Putamen (tissue), 1 donor: Measurements from ENCODE around the gene MYLK2.
A peak's percentile ranks its signal among the peaks of the same experiment; 100 is the strongest.
"Not testable (repeated sequence)": the region's sequence is repeated elsewhere in the genome, so short reads cannot be mapped to it uniquely, and the experiment has no call there.

Experiments
- DNase-seq: peaks from one replicate; pipeline ENCODE4 v3.0.0-alpha.2; 2016; ENCODE audit warnings: low spot score

MYLK2 gene

DNA sequence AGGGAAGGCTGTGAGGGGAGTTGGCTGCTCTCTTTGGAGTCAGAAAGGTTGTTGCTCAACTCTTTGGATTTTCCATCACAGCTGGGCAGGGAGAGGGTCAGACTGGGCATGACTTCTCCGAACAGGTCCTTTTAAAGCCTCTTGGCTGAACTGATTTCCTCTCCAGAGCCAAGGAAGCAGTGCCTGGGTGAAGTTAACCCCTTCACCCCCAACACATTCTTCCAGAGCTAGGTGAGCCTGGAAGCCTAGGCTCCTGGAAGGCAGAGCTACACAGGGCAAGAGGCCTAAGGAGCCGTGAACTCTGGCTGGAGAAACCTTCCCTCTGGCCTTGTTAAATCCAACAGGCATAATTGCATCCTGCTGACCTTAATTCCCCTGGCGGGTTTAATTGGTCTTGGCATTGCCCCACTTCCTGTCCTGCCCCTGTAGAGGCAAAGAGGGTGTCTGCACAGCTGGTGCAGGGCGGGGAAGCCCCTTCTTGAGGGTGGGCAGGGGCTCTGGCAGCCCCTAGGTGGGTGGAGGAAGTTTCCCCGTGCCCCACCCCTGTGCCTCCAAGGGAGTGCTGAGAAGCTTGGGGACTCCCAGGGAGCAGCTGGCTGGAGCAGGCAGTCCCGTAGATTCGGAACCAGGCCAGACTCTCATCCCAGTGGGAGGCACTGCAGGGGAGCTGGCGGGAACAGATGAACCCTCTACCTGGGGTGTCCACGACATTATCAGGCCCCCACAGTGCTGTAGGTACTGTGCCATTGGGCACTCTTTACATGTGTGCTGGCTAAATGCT, 3.6 kb upstream of the MYLK2 start:
- DNase-seq: no peak

DNA sequence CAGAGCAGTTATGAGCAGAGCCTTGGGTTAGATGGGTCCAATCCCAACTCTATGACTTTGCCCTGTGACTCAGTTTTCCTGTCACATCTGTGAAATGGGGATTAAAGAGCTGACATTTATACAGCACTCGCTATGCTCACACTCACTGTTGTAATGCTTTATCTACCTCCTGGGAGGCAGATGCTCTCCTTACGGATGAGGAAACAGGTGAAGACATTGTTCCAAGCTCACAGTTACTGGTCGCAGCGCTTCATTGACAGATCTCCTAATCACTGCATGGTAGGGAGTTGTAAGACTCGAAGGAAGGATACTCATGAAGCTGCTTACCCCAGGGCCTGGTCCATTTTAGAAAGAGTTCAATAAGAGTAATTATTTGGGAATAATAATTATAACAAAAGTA, 2.9 kb upstream of the MYLK2 start:
- no peak for DNase-seq

DNA sequence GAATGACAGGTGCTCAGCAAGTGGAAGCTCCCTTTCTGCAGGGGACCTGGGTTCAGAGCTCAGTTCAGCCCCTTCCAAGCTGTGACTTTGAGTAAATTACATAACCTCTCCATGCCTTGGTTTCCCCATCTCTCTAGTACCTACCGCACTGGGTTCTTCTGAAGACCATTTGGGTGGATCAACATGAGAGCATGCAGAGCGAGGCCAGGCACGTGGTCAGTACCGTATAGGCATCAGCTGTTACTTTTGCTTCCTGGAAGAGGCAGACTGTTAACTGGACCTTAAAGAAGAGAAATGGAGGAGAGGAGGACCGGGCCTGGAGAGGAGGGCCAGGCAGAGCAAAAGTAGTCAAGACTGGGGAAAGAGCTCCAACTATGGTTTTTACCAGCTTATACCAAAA, 1.7 kb upstream of the MYLK2 start:
- DNase-seq: no peak

DNA sequence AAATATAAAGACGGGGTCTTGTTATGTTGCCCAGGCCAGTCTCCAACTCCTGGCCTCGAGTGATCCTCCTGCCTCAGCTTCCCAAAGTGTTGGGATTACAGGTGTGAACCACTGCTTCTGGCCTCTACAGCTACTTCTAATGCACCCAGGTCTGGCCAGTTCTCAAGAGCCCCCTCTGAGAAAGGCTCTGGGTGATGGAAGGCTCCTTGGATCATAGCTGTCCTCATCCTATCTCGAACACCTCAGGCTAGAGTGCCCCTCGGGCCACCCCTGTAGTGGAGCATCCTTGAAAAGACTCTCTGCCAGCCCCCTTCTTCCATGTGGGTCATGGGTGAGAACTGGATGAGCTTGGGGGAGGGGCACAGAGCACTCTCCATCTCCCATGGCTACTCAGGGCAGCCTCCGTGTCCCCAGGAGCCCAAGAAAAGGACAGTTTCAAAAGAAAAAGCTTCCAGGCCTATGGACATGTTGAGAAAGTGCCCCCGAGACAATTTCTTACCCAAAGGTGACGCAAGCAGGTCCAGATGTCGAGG, 714 bp upstream of the MYLK2 start:
- DNase-seq: no peak

DNA sequence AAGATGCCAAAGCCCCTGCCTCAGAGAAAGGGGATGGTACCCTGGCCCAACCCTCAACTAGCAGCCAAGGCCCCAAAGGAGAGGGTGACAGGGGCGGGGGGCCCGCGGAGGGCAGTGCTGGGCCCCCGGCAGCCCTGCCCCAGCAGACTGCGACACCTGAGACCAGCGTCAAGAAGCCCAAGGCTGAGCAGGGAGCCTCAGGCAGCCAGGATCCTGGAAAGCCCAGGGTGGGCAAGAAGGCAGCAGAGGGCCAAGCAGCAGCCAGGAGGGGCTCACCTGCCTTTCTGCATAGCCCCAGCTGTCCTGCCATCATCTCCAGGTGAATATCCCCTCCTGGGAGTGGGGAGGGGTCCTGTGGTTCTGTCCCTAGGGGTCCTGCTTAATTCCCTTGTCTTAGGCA, 1.1 kb downstream of the MYLK2 start:
- DNase-seq: no peak

DNA sequence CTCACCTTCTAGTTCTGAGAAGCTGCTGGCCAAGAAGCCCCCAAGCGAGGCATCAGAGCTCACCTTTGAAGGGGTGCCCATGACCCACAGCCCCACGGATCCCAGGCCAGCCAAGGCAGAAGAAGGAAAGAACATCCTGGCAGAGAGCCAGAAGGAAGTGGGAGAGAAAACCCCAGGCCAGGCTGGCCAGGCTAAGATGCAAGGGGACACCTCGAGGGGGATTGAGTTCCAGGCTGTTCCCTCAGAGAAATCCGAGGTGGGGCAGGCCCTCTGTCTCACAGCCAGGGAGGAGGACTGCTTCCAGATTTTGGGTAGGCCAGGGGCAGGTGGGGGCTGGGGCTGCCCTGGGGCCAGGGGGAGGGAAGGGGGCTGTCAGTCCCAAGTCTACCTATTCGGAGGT, 2.3 kb downstream of the MYLK2 start:
- DNase-seq: no peak

DNA sequence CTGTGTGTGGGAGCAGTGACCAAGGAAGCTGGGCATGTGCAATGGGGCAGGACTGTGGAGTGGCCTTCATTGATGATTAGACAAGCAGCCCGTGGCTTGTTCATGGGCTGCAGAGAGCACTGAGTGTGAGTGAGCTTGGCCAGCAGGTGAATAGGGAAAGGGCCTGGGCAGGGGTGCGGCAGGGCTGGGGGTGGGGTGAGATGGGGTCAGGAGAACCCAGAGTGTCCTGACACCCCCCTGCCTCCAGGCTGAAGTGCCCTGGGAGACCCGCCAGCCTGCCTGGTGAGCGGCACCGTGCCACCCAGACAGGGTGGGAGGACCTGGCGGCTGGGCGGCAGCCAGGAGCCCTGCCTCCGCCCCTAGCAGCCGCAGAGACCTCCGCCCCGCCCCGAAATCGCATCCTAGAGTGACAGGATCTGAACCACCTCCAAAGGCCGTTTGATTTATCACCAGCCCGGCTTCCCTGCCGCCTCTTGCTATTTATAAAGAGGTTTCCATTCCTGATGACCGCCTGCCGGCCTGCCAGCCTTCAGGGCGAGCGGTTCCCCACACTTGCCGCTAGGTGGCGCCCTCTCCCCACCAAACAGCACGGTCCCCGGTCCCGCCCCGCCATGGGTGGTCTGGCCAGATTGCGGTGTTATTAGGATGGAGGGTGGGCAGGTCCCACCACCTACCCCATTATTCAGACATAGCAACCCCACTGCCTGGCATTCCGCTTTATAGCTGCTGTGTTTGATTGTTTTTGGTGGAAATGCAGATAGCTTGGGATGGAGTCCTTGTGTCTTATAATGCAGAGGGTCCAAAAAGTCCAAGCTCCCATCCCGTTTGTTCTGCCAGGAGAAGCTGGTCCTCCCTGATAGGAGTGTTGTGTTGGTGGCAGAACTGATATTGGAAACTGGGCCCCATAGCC, 3.5 kb downstream of the MYLK2 start:
- DNase-seq: peak; percentile 46

DNA sequence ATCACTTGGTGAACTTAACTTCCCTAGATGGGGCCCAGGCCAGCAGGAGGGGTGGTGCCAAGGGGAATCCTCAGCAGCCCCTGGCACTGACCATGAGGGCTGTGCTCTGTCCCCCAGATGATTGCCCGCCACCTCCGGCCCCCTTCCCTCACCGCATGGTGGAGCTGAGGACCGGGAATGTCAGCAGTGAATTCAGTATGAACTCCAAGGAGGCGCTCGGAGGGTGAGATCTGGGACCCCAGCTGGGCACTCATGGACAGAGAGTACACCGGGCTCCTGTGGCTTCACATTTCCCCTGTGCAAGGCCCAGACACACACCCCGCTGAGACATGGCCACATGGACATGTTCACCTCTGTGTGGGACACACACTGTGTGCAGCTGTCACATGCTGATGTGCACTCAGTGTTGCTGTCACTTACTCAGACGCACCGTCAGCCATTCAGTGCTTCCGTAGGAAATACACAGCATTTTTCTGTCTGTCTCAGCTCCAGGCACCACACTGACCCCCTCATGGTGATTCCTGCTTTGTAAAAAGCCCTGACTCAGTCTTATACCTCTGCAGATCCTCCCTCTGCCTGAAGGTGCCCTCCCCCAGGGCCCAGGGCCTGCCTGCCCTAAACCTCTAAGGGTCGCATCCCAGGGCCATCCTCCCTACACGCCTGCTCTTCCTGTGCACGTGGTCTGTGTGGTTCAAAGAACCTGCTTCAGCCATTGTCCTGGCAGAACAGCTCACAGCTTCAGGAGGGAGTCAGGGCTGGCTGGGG, 4.4 kb downstream of the MYLK2 start:
- DNase-seq: no peak

DNA sequence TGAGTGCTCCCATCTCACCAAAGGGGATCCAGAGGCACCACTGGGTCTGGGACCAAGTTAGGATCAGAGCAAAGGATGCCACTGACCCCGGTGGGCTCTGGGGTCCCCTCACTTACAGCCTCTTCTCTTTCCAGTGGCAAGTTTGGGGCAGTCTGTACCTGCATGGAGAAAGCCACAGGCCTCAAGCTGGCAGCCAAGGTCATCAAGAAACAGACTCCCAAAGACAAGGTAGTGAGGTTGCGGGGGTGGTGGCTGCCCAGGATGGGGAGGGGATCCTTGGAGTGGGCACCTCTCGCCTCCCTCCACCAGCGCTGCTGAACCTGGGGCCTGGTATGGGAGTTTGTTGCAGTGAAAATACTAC, 4.9 kb downstream of the MYLK2 start:
- DNase-seq: no peak

DNA sequence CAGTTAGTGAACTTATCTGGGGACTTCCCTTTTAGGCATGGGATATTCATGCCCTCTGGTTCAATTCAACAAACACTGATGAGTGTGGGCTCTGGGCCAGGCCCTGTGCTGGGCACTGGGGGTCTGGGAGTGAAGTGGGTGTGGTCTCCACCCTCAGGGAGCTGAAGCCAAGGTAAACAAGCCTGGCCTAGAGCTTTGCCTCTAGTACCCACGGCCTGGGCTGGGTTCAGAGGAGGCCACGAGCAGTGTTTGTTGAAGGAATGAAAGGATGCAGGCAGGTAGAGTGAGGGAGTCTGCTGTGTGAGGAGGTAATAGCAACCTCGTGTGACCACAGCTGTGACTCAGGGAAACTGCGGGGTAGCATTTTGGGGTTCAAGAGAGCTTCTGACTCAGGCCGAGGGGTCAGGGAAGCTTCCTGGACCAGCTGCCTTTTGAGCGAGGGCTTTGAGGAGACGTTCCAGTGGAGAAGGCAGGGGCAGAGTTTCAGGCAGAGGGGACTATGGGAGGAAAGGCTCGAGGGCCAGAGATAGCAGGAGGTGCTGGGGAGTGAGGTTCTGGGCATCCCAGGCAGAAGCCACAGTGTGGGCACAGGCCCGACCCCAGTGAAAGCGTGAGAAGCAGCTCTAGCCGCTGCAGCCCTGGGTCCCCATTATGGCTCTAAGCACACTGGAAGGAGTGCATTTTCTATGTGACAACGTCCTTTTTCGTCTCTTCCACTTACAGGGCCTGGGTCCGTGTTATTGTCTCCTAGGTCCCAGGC, 5.6 kb downstream of the MYLK2 start:
- no peak for DNase-seq

DNA sequence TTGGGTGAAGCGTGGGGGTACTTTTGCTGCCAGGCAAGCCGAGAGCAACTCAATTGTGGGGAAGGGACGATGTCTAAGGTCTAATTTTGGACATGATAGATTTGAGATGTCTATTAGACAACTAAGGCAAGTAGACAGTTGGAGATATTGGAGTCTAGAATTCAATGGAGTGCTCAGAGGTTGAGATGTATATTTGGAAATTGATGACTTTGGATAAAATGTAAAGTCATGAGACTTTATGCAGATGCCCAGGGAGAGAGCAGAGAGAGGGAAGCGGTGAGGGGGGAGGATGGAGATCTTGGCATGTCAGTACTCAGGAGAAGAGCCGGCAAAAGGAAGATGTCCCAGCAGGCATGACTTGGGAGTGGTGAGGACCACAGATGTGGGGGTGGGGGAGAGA, 6.9 kb downstream of the MYLK2 start:
- no peak for DNase-seq

DNA sequence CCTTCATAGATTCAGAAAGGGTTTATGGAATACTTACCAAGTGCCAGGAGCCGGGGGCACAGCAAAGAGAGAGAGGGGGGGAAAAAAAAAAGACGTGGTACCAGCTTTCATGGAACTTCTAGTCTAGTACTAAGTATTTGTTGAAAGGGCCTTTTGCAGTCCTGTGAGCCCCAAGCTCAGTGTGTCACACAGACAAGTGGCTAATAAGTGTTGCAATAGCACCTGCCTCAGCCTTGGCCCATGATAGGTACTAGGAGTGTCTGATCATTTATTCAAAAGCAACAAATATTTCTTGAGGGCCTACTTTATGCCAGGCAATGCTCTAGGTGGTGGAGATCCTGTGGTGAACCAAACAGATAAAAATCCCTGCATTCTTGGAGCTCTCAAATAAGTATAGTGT, 7.9 kb downstream of the MYLK2 start:
- no peak for DNase-seq

DNA sequence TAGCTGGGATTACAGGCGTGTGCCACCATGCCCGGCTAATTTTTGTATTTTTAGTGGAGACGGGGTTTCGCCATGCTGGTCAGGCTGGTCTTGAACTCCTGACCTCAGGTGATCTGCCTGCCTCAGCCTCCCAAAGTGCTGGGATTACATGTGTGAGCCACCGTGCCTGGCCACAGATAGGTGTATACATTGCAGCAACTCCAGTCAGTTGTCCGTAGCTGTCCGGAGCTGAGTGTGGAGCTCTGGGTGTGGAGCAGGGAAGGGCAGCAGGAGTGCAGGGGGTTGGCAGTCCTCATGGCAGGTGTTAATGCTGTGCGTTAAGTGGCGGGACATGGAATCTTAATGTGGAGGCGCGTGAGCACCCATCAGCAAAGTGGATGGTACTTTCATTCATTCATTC, 8.9 kb downstream of the MYLK2 start:
- not testable (repeated sequence) for DNase-seq

DNA sequence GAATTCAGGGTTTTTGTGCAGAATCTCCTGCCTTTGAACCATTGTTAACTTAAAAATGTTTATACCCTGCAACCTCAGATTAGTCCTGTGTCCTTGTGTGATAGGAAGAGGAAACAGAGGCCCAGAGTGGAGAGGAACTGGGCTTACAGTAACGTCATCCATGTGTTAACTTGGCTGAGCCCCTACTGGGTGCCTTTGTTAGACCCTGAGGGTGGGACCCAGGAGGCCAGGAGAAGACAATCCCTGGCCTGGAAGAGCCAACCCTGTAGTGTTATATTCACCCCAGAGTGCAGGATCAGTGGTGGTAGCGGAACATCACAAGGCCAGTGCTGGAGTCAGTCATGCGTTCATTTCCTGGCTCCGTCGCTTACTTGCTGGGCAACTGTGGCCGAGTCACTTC, 10.6 kb downstream of the MYLK2 start:
- no peak for DNase-seq

DNA sequence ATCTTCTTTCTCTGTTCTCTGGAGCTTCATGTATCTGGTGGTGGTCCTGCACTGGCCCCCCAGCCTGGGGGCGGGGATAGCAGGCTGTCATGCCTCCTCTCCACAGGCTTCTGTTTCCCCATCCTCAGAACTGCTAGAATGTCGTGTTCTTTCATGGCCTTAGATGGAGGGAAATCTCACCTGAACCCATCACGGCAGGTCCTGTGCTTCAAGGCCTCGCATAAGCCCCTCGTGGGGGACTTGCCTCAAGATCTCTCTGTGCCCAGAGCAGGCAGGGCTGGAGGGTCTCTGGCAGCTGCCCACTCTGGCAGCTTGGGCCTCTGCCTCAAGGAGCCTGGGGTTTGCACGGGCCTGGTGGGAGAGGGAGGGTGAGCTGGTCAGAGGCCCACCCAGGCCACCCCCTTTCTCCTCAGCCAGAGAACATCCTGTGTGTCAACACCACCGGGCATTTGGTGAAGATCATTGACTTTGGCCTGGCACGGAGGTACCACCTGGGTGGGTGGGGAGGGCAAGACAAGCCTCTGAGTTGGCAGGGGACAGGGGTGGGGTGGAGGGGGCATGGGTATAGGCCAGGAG, 11.3 kb downstream of the MYLK2 start:
- no peak for DNase-seq

DNA sequence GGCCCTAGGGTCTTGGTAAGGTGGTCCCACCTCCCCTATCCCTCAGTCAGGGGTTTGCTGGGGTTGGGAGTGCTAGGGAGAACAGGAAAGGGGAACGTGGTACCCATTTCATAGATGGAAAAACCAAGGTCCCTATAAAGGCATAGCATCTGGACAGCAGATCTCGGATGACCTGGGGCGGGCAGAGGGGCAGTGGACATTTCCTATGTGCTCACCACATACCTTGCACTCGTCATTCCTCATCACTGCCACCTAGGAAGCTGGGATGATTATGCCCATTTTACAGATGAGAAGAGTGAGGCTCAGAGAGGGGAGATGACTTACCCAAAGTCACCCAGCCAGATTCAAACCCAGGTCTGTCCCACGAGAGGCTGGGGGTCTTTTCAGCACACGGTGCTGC, 12.1 kb downstream of the MYLK2 start:
- DNase-seq: no peak

DNA sequence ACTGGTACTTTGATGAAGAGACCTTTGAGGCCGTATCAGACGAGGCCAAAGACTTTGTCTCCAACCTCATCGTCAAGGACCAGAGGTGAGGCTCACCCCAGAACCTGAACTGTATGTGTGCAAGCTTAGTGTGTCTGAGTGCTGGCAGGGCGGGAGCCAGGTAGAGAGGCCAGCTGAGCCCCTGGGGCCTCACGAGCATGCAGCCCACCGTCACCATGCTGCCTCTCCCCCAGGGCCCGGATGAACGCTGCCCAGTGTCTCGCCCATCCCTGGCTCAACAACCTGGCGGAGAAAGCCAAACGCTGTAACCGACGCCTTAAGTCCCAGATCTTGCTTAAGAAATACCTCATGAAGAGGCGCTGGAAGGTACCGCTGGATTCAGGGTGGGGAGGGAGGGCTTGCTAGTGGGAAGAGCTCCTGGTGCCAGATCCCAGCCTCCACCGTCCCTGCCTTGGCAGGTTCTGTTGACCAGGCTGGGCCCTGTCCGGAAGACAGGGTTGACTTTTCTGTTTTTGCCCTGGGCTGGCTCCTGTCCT, 12.7 kb downstream of the MYLK2 start:
- no peak for DNase-seq

DNA sequence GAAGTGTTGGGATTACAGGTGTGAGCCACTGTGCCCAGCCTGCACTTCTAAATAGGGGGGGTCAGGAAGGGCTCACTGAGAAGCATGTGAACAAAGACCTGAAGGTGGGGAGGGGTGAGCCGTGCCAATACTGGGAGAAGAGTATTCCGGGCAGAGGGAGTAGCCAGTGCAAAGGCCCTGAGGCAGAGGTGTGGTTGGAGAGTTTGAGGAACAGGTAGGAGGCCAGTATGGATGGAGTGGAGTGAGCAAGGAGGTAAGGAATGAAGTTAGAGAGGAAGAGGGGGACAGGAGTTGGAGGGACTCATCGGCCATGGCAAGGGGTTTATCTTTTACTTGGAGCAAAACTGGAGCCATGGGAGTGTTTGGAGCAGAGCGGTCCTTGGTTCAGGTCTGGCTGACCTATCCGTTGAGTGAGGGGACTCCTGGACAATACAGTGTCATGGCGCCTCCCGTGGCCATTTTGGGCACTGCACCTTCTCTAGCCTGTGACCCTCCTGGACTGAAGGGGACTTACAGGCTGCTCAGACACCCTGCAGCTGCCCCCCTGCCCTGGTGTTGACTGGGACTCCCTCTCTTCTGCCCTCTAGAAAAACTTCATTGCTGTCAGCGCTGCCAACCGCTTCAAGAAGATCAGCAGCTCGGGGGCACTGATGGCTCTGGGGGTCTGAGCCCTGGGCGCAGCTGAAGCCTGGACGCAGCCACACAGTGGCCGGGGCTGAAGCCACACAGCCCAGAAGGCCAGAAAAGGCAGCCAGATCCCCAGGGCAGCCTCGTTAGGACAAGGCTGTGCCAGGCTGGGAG, 14.2 kb downstream of the MYLK2 start:
- no peak for DNase-seq

DNA sequence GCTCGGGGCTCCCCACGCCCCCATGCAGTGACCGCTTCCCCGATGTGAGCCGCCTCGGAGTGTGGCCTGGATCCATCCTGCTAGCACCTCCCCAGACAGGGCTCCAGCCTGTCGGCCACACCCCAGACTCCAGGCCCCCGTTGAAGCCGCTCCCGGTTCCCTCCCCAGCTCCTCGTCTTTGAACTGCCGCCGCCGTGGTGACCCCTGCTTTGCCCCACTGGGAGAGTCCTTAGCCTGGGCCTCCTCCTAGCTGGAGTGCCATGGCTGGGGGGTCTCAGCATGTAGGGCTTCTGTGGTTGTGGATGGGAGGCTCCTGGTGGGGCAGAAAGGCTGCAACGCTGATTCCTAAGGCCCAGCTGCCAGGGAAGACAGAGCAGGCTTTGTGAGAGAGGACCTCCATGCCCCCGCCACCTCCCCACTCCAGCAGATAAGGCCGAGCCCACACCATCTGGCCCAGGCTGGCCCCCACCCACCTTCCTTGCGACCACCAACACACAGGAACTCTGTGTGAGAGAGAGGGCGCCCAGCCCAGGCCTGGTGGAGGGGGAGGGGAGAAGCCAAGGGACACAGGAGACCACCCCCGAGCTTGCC, 14.9 kb downstream of the MYLK2 start:
- DNase-seq: no peak

DNA sequence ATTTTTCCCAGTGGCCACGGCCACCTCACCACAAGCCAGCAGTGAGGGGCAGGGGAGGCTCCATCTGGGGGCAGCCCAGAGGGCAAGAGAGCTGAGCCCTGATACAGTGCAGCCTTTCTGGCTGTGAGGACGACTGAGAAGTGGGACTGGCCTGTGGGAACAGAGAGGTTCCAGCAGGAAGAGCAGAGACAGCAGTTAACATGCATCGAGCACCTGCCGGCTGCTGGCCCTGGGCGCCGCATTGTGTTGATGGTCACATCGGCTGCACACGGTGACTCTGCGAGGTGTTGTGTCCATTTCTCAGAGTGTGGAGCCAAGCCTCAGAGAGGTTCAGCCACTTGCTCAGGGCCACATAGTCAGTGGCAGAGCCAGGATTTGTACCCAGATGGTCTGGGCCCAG, 16.4 kb downstream of the MYLK2 start:
- DNase-seq: no peak
